CD4-positive, alpha-beta T cell (primary cell): ENCODE results near the gene ZAP70. TPM values are rescaled to one million over a fixed set of nuclear protein-coding genes. Genes with fewer than 3 reads are reported as not detected.

Source experiments
- ATAC-seq: fragments of 200-7000 bp; cut with Tn5 transposase; one replicate; pipeline ENCODE4 v1.10.0; 2022; ENCODE audit warnings: mild to moderate bottlenecking; ENCODE audit not compliant: poor library complexity
- CTCF ChIA-PET: fragments of 350-600 bp; sonication (Branson Sonifier 250); formaldehyde crosslinking; loops from one replicate; lab custom pipeline; 2021; ENCODE audit warnings: antibody characterized with exemption, inconsistent platforms; lab: Charles Lee
- POLR2A ChIA-PET: fragments of 350-600 bp; sonication (Branson Sonifier 250); formaldehyde crosslinking; loops from one replicate; lab custom pipeline; 2021; ENCODE audit warnings: antibody characterized with exemption, inconsistent platforms; lab: Charles Lee
- DNase-seq, 14 experiments: peaks; one replicate each; pipeline ENCODE4 v3.0.0-alpha.2; 2013 to 2020; ENCODE audit warnings: mixed read lengths in 2 of 14
- H3K27ac ChIP-seq, 2 donors: one replicate each; pipeline versions ENCODE4 v1.5.1 to v1.7.0; 2013; ENCODE audit warnings: low read length in 2 of 2, low read depth in 1 of 2, mild to moderate bottlenecking in 1 of 2
- H3K27me3 ChIP-seq, 2 experiments: 1 replicate in 1 of 2; 2 replicates in 1 of 2; pipeline versions ENCODE4 v1.6.1 to v1.7.0; 2013; ENCODE audit warnings: low read length in 2 of 2, control low read depth in 1 of 2, mild to moderate bottlenecking in 1 of 2, moderate library complexity in 1 of 2; ENCODE audit not compliant: insufficient read depth in 2 of 2, control insufficient read depth in 1 of 2
- H3K36me3 ChIP-seq: one replicate; pipeline ENCODE4 v1.6.1; 2013; ENCODE audit warnings: low read length, control low read depth; ENCODE audit not compliant: insufficient read depth
- H3K4me1 ChIP-seq: one replicate; pipeline ENCODE4 v1.6.1; 2013; ENCODE audit warnings: low read length, control low read depth; ENCODE audit not compliant: insufficient read depth
- H3K4me3 ChIP-seq: one replicate; pipeline ENCODE4 v1.5.1; 2013; ENCODE audit warnings: mild to moderate bottlenecking, low read length, moderate library complexity
- H3K9me3 ChIP-seq, 2 experiments: 1 replicate in 1 of 2; 2 replicates in 1 of 2; pipeline versions ENCODE4 v1.6.1 to v1.7.0; 2013; ENCODE audit warnings: low read length in 2 of 2, mild to moderate bottlenecking in 2 of 2, control low read depth in 1 of 2, moderate library complexity in 1 of 2; ENCODE audit not compliant: control insufficient read depth in 1 of 2, insufficient read depth in 1 of 2
- H3K27ac Mint-ChIP-seq: one replicate; pipeline ENCODE4 v1.8.0; 2020; ENCODE audit warnings: mixed read lengths
- H3K27me3 Mint-ChIP-seq: one replicate; pipeline ENCODE4 v1.8.0; 2021; ENCODE audit warnings: mixed read lengths
- H3K36me3 Mint-ChIP-seq: one replicate; pipeline ENCODE4 v1.8.0; 2021; ENCODE audit warnings: low read depth, mixed read lengths
- H3K4me1 Mint-ChIP-seq: one replicate; pipeline ENCODE4 v1.8.0; 2021; ENCODE audit warnings: low read depth, mixed read lengths
- H3K4me3 Mint-ChIP-seq: one replicate; pipeline ENCODE4 v1.8.0; 2020; ENCODE audit warnings: mild to moderate bottlenecking, mixed read lengths
- H3K9me3 Mint-ChIP-seq: one replicate; pipeline ENCODE4 v1.8.0; 2020; ENCODE audit warnings: mixed read lengths
- CTCF ChIP-seq: fragments of 200-600 bp; IDR thresholded peaks from one replicate; pipeline ENCODE4 v1.8.0; 2022; ENCODE audit warnings: antibody characterized with exemption, mild to moderate bottlenecking
- intact Hi-C, 2 experiments: fragments of 100-400 bp; cut with DNase I in 1 of 2; cut with micrococcal nuclease in 1 of 2; formaldehyde crosslinking; loops; one replicate each; pipeline versions ENCODE4 v1.15.1 to v1.9.0; 2023 to 2025; cut with DNase I, micrococcal nuclease
- total RNA-seq, 174 experiments: library from RNA in 2 of 174; stranded (reverse) in 2 of 174; gene quantifications; one replicate each; pipeline ENCODE4 v1.2.3 and lab custom pipeline; 2021 to 2026

Gene ZAP70
- total RNA-seq, 2 experiments from 2014 or later = 440 to 470 TPM

- no peak for TF ChIP-seq CTCF
- no peak for ATAC-seq
- ChIA-PET CTCF (no interaction called here), POLR2A (no interaction called here)
- H3K9me3 ChIP-seq = no peaks in the 10 kb centered on the region
- Mint-ChIP-seq H3K9me3 (no peaks in the 10 kb centered on the region), H3K36me3 (peaks cover 75% of the 10 kb centered on the region), H3K27me3 (no peaks in the 10 kb centered on the region), H3K4me1 (peaks cover 3% of the 10 kb centered on the region), H3K27ac (no peak overlapping the region), H3K4me3 (no peak overlapping the region)
- H3K27me3 ChIP-seq = no peaks in the 10 kb centered on the region
- DNase-seq = no peak
- no peaks in the 10 kb centered on the region for H3K4me1 ChIP-seq
- intact Hi-C loops = no loop called here
- no peak overlapping the region for H3K27ac ChIP-seq
- no peak overlapping the region for H3K4me3 ChIP-seq
- peaks cover 28% of the 10 kb centered on the region for H3K36me3 ChIP-seq
Observed at GRCh38 chr2:97769711-97770110, 56.3 kb downstream of the ZAP70 start.

- ChIA-PET POLR2A (no interaction called here), CTCF (no interaction called here)
- TF ChIP-seq CTCF = no peak
- Histone ChIP-seq H3K4me3 (no peak overlapping the region), H3K27me3 (no peaks in the 10 kb centered on the region), H3K36me3 (peaks cover 27% of the 10 kb centered on the region), H3K4me1 (no peaks in the 10 kb centered on the region), H3K9me3 (no peaks in the 10 kb centered on the region), H3K27ac (no peak overlapping the region)
- ATAC-seq (no peak), DNase-seq (no peak)
- no peaks in the 10 kb centered on the region for H3K9me3 Mint-ChIP-seq
- intact Hi-C loops = no loop called here
- no peaks in the 10 kb centered on the region for H3K27me3 Mint-ChIP-seq
- no peak overlapping the region for H3K27ac Mint-ChIP-seq
- no peak overlapping the region for H3K4me3 Mint-ChIP-seq
- H3K4me1 Mint-ChIP-seq = peaks cover 3% of the 10 kb centered on the region
- peaks cover 75% of the 10 kb centered on the region for H3K36me3 Mint-ChIP-seq
Observed at GRCh38 chr2:97770445-97770844, 57.1 kb downstream of the ZAP70 start.

DNA sequence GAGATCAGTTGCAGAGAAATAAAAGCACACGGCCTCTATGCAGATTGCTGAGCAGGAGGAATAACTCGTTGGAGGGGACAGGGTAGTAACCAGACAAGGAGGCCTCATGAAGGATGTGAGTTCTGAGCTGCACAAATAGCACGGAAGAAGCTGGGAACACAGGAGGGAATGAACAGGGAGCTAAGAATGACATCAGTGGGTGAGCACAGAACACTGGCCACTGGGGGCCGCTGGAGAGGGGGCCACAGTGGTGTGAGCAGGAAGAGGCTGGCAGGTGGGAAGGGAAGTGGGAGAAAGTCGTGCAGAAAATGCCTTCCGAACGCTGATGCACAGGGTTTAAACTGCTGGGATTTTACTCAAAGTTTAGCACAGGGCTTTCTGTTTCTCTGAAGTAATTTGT lies 61.0 kb downstream of the ZAP70 start:
- CTCF ChIA-PET = interaction anchor here (0.5 to 1.6 kb wide), 2 partner anchors 96 to 184 kb away, joined by 3 to 4 read pairs; no protein-coding TSS in a partner anchor
- Mint-ChIP-seq H3K27me3 (no peaks in the 10 kb centered on the region), H3K4me1 (no peaks in the 10 kb centered on the region), H3K27ac (no peak overlapping the region), H3K9me3 (no peaks in the 10 kb centered on the region), H3K36me3 (peaks cover 80% of the 10 kb centered on the region), H3K4me3 (no peak overlapping the region)
- H3K27me3 ChIP-seq = no peaks in the 10 kb centered on the region
- peaks cover 25% of the 10 kb centered on the region for H3K36me3 ChIP-seq
- POLR2A ChIA-PET = no interaction called here
- H3K9me3 ChIP-seq = no peaks in the 10 kb centered on the region
- no peak for TF ChIP-seq CTCF
- no peak overlapping the region for H3K4me3 ChIP-seq
- no peaks in the 10 kb centered on the region for H3K4me1 ChIP-seq
- no peak for DNase-seq
- H3K27ac ChIP-seq = no peak overlapping the region
- intact Hi-C loops = no loop called here
- no peak for ATAC-seq
